ENCODE results near the gene RNF213. TPM values are rescaled to one million over a fixed set of nuclear protein-coding genes. Genes with fewer than 3 reads are reported as not detected.

The RNF213 gene
- polyA plus RNA-seq, 1 of the 3 experiments (the other 2 are of a cell fraction), result 57.5 TPM

GRCh38 chr17:80345841-80346497 is 85.3 kb downstream of the RNF213 start (continued):
- TF ChIP-seq RCOR1 (IDR thresholded peaks at IDR 0.05; ENCODE audit: low read length) (no peak), YY1 (IDR thresholded peaks at IDR 0.05; ENCODE audit: low read depth) (no peak), GABPA (IDR thresholded peaks at IDR 0.05; ENCODE audit: low read depth) (no peak)

GRCh38 chr17:80346498-80347275 is 86.0 kb downstream of the RNF213 start:
- peaks cover 3% of the 10 kb centered on the region for H3F3A ChIP-seq (replicated peaks; ENCODE audit: insufficient read depth)
- 97% methylated on average over 38 of the region's 38 CpGs for WGBS (ENCODE audit: low lambda C conversion rate)
- DNase-seq, result no peak
- H3K9me2 ChIP-seq, result no peaks in the 10 kb centered on the region
- POLR2A ChIA-PET, result no interaction called here
- H4K20me1 ChIP-seq (ENCODE audit: insufficient read depth), result no peaks in the 10 kb centered on the region
- H3K4me1 ChIP-seq (ENCODE audit: control insufficient read depth in 1 of 2, insufficient read depth in 2 of 2, low read depth in 1 of 2, low read length in 1 of 2), result no peaks in the 10 kb centered on the region
- no peaks in the 10 kb centered on the region for H3K79me2 ChIP-seq (ENCODE audit: insufficient read depth)
- no peak overlapping the region for H2AFZ ChIP-seq (ENCODE audit: low read depth)
- H3K4me3 ChIP-seq (ENCODE audit: low read depth in 2 of 2, low read length in 1 of 2), result no peak overlapping the region
- no peak overlapping the region for H3K27ac ChIP-seq (ENCODE audit: low read depth in 2 of 2, low read length in 1 of 2)
- TF ChIP-seq USF2 (IDR thresholded peaks at IDR 0.05; ENCODE audit: borderline replicate concordance, low read depth, low read length) (no peak), TCF12 (IDR thresholded peaks at IDR 0.05) (no peak), ELF1 (IDR thresholded peaks at IDR 0.05) (no peak), YY1 (IDR thresholded peaks at IDR 0.05; ENCODE audit: low read depth) (no peak), EP300 (IDR thresholded peaks at IDR 0.05; ENCODE audit: borderline replicate concordance in 1 of 2, low read depth in 1 of 2, low read length in 1 of 2) (no peak), JUND (IDR thresholded peaks at IDR 0.05) (no peak), RFX5 (IDR thresholded peaks at IDR 0.05; ENCODE audit: low read length) (no peak)
- H3K9ac ChIP-seq, result no peak overlapping the region
- no peaks in the 10 kb centered on the region for H3K9me3 ChIP-seq
- H3K27me3 ChIP-seq (ENCODE audit: insufficient read depth), result no peaks in the 10 kb centered on the region
- H3K4me2 ChIP-seq, result no peak overlapping the region
- CTCF ChIA-PET, result no interaction called here
- H3K36me3 ChIP-seq (replicated peaks in 1 of 2; ENCODE audit: control insufficient read depth in 1 of 2, insufficient read depth in 2 of 2, low read length in 1 of 2), result peaks cover 83 to 91% of the 10 kb centered on the region in 2 experiments

- H3K27me3 ChIP-seq (ENCODE audit: insufficient read depth), result no peaks in the 10 kb centered on the region
- no peak for DNase-seq
- TF ChIP-seq USF2 (IDR thresholded peaks at IDR 0.05; ENCODE audit: borderline replicate concordance, low read depth, low read length) (no peak), RFX5 (IDR thresholded peaks at IDR 0.05; ENCODE audit: low read length) (no peak), SIN3A (IDR thresholded peaks at IDR 0.05; ENCODE audit: borderline replicate concordance, low read depth, low read length) (no peak), NRF1 (IDR thresholded peaks at IDR 0.05; ENCODE audit: low read depth, low read length) (no peak), YY1 (IDR thresholded peaks at IDR 0.05; ENCODE audit: low read depth) (no peak), REST (IDR thresholded peaks at IDR 0.05; ENCODE audit: low read depth, low read length) (no peak), MXI1 (IDR thresholded peaks at IDR 0.05; ENCODE audit: low read depth, low read length) (no peak), JUND (IDR thresholded peaks at IDR 0.05) (no peak), TCF12 (IDR thresholded peaks at IDR 0.05) (no peak), CHD2 (IDR thresholded peaks at IDR 0.05; ENCODE audit: low read length, partially characterized antibody) (no peak), POLR2AphosphoS5 (IDR thresholded peaks at IDR 0.05; ENCODE audit: low read depth, low read length) (no peak), MAX (IDR thresholded peaks at IDR 0.05; ENCODE audit: low read depth) (no peak), MEF2A (IDR thresholded peaks at IDR 0.05; ENCODE audit: borderline replicate concordance, low read depth) (no peak), FOXJ3 (CRISPR knock-in tag; IDR thresholded peaks at IDR 0.05) (no peak), ELF1 (IDR thresholded peaks at IDR 0.05) (no peak), NFIC (IDR thresholded peaks at IDR 0.05; ENCODE audit: borderline replicate concordance) (no peak)
- no peak overlapping the region for H3K4me2 ChIP-seq
- no peaks in the 10 kb centered on the region for H3K9me3 ChIP-seq
- peaks cover 3% of the 10 kb centered on the region for H3F3A ChIP-seq (replicated peaks; ENCODE audit: insufficient read depth)
- no peaks in the 10 kb centered on the region for H3K4me1 ChIP-seq (ENCODE audit: control insufficient read depth in 1 of 2, insufficient read depth in 2 of 2, low read depth in 1 of 2, low read length in 1 of 2)
- H4K20me1 ChIP-seq (ENCODE audit: insufficient read depth), result no peaks in the 10 kb centered on the region
- H3K4me3 ChIP-seq (ENCODE audit: low read depth in 2 of 2, low read length in 1 of 2), result no peak overlapping the region
- no peak overlapping the region for H3K9ac ChIP-seq
- H3K27ac ChIP-seq (ENCODE audit: low read depth in 2 of 2, low read length in 1 of 2), result no peak overlapping the region
- H3K9me2 ChIP-seq, result no peaks in the 10 kb centered on the region
- H3K36me3 ChIP-seq (replicated peaks in 1 of 2; ENCODE audit: control insufficient read depth in 1 of 2, insufficient read depth in 2 of 2, low read length in 1 of 2), result peaks cover 84 to 92% of the 10 kb centered on the region in 2 experiments
- ChIA-PET CTCF (no interaction called here), POLR2A (no interaction called here)
- no peak overlapping the region for H2AFZ ChIP-seq (ENCODE audit: low read depth)
- H3K79me2 ChIP-seq (ENCODE audit: insufficient read depth), result no peaks in the 10 kb centered on the region
- 94% methylated on average over 19 of the region's 19 CpGs for WGBS (ENCODE audit: low lambda C conversion rate)
These were observed 86.9 kb downstream of the RNF213 start for GRCh38 chr17:80347536-80347935.

All from SK-N-SH (cell line).